ENCODE measurements around the gene TRPV5.

Gene TRPV5

DNA sequence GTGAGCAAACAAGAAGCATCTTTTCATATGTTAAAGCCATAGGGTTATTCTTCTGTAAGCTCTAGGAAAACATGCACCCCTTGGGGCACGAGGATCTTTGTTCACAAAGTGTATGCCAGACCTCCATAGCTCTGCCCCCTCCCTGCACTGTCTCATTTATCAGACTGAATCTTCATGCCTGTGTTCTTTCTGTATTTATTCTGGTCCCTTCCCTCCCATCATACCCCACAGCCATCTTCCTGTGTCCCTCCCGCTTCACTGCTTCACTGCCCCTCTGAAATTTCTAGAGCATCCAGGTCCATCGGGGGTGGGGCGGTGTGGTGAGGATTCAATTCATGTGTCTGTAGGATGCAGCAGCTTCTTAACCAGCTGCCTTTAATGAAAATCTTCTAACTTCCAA is 71.2 kb downstream of the TRPV5 start:
- TF ChIP-seq, protein P1, sequence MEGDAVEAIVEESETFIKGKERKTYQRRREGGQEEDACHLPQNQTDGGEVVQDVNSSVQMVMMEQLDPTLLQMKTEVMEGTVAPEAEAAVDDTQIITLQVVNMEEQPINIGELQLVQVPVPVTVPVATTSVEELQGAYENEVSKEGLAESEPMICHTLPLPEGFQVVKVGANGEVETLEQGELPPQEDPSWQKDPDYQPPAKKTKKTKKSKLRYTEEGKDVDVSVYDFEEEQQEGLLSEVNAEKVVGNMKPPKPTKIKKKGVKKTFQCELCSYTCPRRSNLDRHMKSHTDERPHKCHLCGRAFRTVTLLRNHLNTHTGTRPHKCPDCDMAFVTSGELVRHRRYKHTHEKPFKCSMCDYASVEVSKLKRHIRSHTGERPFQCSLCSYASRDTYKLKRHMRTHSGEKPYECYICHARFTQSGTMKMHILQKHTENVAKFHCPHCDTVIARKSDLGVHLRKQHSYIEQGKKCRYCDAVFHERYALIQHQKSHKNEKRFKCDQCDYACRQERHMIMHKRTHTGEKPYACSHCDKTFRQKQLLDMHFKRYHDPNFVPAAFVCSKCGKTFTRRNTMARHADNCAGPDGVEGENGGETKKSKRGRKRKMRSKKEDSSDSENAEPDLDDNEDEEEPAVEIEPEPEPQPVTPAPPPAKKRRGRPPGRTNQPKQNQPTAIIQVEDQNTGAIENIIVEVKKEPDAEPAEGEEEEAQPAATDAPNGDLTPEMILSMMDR (IDR thresholded peaks at IDR 0.05; ENCODE audit: extremely low read depth, insufficient read depth, missing control alignments), result no peak
- in situ Hi-C loops (cut with MboI; ENCODE audit: low pct_unique_long_range_greater_than_20kb, low sequenced_read_pairs, unreplicated experiment), result loop anchor here (25.0 kb wide), 1 partner anchor 350 kb away; the partner anchor contains the start of gene TAS2R40
- no peak for DNase-seq (ENCODE audit: low spot score)

DNA sequence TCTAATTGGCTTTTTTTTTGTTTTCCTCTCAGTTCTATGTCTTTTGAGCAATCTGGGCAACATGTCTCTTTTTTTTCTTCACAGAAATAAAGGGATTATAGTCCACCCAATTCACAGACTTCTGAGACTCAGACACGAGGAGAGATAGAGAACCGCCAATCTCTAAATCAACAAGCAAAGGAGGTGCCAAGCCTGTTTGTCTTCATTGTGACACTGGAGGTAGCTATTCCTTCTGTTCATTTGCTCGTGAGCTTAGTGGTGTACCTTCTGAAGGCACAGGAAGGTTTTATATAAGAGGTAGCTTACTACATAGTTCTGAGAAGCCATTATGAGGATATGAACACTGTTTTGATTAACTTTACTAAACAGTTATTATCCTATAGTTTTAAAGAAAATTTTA is 72.6 kb downstream of the TRPV5 start:
- in situ Hi-C loops (cut with MboI; ENCODE audit: low pct_unique_long_range_greater_than_20kb, low sequenced_read_pairs, unreplicated experiment), result loop anchor here (25.0 kb wide), 1 partner anchor 351 kb away; the partner anchor contains the start of gene TAS2R40
- DNase-seq (ENCODE audit: low spot score), result peak; percentile 7
- TF ChIP-seq, protein P1 (IDR thresholded peaks at IDR 0.05; ENCODE audit: extremely low read depth, insufficient read depth, missing control alignments), result no peak

DNA sequence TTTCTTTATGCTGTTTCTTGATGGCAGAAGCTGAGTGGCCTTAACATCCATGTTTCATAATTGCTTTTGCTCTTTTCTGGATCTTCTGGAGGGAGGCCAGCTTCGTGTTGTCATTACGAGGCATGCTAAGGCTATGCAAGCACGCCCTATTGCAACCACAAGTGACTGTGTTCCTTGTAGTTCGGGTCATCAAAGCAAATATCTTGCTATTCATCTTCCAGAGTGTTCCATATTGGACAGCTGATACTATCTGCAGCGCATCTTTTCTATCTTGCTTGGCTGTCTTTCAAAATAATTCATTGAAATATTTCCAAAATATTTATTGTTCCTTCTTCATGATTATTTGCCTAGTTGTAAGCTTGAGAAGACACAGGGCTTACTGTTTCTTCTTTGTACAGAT is 73.7 kb downstream of the TRPV5 start:
- TF ChIP-seq, protein P1 (IDR thresholded peaks at IDR 0.05; ENCODE audit: extremely low read depth, insufficient read depth, missing control alignments), result no peak
- DNase-seq (ENCODE audit: low spot score), result no peak
- in situ Hi-C loops (cut with MboI; ENCODE audit: low pct_unique_long_range_greater_than_20kb, low sequenced_read_pairs, unreplicated experiment), result loop anchor here (25.0 kb wide), 1 partner anchor 352 kb away; the partner anchor contains the start of gene TAS2R40

DNA sequence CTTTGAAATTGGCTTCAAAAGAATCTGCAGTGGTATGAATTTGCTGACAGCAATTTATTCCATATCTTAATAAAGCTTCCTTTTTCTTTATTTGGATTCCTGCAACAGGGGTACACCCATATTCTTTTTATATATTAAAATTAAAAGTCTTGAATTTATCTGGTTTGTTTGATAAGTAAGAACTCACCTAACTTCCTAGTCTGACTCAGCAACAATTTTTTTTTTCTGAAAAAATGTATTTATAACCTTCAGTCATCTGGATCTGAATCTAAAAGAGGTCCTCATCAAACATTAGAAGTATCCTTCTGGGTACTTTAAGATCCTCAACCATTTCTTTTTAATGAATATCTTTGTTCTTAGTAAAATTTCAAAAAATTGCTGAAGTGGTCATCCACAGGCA is 74.1 kb downstream of the TRPV5 start:
- TF ChIP-seq, protein P1 (IDR thresholded peaks at IDR 0.05; ENCODE audit: extremely low read depth, insufficient read depth, missing control alignments), result no peak
- DNase-seq (ENCODE audit: low spot score), result no peak
- in situ Hi-C loops (cut with MboI; ENCODE audit: low pct_unique_long_range_greater_than_20kb, low sequenced_read_pairs, unreplicated experiment), result loop anchor here (25.0 kb wide), 1 partner anchor 353 kb away; the partner anchor contains the start of gene TAS2R40
